ENCODE data around the gene FAM83C.

FAM83C gene

DNA sequence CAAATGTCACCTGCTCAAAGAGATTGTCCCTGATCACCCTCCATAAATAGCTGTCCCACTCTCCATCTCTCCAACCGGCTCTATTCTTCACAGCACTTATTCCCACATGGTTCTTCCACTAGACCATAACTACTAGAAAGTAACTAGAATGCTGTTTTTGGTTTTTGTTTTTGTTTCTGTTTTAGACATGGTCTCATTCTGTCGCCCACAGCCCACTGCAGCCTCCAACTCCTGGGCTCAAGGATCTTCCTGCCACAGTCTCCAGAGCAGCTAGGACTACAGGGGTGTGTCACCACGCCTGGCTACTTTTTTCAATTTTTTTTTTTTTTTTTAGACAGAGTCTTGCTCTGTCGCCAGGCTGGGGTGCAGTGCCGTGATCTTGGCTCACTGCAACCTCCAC lies 53.5 kb downstream of the FAM83C start:
- TF ChIP-seq CTCF (IDR thresholded peaks at IDR 0.05; ENCODE audit: low read length, missing control alignments): no peak
- H3K4me3 ChIP-seq (replicated peaks; ENCODE audit: low read depth, low read length): no peak overlapping the region
- DNase-seq (ENCODE audit: low read depth): no peak

DNA sequence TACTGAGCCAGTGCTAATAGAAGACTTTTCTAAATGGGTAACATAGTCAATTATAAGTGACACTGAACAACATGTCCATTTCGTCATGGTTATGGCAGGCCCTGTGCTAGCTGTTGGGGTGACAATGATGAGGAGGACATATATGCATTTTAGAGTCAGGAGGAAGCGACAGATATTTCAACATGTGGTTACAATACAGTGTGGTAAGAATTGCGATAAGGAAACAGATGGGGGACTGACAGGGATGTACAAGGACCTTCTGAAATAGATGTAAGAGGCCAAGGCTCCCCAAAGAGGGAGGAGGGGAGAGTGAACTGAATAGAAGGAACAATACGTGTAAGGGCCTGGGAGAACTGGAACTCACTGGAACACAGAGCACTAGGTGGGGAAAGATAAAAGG lies 54.1 kb downstream of the FAM83C start:
- DNase-seq (ENCODE audit: low read depth): no peak
- TF ChIP-seq CTCF (IDR thresholded peaks at IDR 0.05; ENCODE audit: low read length, missing control alignments): no peak
- no peak overlapping the region for H3K4me3 ChIP-seq (replicated peaks; ENCODE audit: low read depth, low read length)

GRCh38 chr20:35237486-35237885 lies 54.7 kb downstream of the FAM83C start:
- no peak overlapping the region for H3K4me3 ChIP-seq (replicated peaks; ENCODE audit: low read depth, low read length)
- no peak for TF ChIP-seq CTCF (IDR thresholded peaks at IDR 0.05; ENCODE audit: low read length, missing control alignments)
- no peak for DNase-seq (ENCODE audit: low read depth)

GRCh38 chr20:35235881-35236280 lies 56.3 kb downstream of the FAM83C start:
- no peak for DNase-seq (ENCODE audit: low read depth)
- H3K4me3 ChIP-seq (replicated peaks; ENCODE audit: low read depth, low read length): no peak overlapping the region
- TF ChIP-seq CTCF (IDR thresholded peaks at IDR 0.05; ENCODE audit: low read length, missing control alignments): no peak

All from fibroblast of pulmonary artery (primary cell).